Measurements from ENCODE around the gene RAPGEF4. TPM values are rescaled to one million over a fixed set of nuclear protein-coding genes. Genes with fewer than 3 reads are reported as not detected.

RAPGEF4 gene
- total and polyA plus RNA-seq, 2 of the 13 experiments (the other 11 are each of a cell fraction or from before 2014, with no cell fraction given), result 0.78 to 0.91 TPM

GRCh38 chr2:172967036-172967982, 231.7 kb downstream of the RAPGEF4 start (continued):
- TF ChIP-seq TFDP1 (CRISPR knock-in tag; IDR thresholded peaks at IDR 0.05; ENCODE audit: borderline replicate concordance) (peak; percentile 56; the same call in 1 of the 2 replicates), ZNF580 (CRISPR knock-in tag; IDR thresholded peaks at IDR 0.05; ENCODE audit: borderline replicate concordance, low read depth) (0 out of 2 replicates have a peak, but pooled peaks have one; percentile 42), MAX (IDR thresholded peaks at IDR 0.05) (peak; percentile 95), ZNF431 (CRISPR knock-in tag; IDR thresholded peaks at IDR 0.05; ENCODE audit: borderline replicate concordance, low read depth) (peak; percentile 63), ARHGAP35 (CRISPR knock-in tag; IDR thresholded peaks at IDR 0.05; ENCODE audit: borderline replicate concordance) (no peak), RFX3 (CRISPR knock-in tag; IDR thresholded peaks at IDR 0.05) (no peak), ZFP91 (CRISPR knock-in tag; IDR thresholded peaks at IDR 0.05; ENCODE audit: borderline replicate concordance) (peak; percentile 64), ZBTB25 (CRISPR knock-in tag; IDR thresholded peaks at IDR 0.05) (no peak), ZNF567 (CRISPR knock-in tag; IDR thresholded peaks at IDR 0.05; ENCODE audit: borderline replicate concordance) (no peak), MEIS1 (CRISPR knock-in tag; IDR thresholded peaks at IDR 0.05; ENCODE audit: borderline replicate concordance) (no peak), ZNF687 (CRISPR knock-in tag; IDR thresholded peaks at IDR 0.05) (peak; percentile 79), ZBTB26 (CRISPR knock-in tag; IDR thresholded peaks at IDR 0.05; ENCODE audit: borderline replicate concordance) (0 out of 2 replicates have a peak, but pooled peaks have one; percentile 38), ZSCAN30 (CRISPR knock-in tag; IDR thresholded peaks at IDR 0.05) (no peak), KDM6A (CRISPR knock-in tag; IDR thresholded peaks at IDR 0.05; ENCODE audit: low read depth) (no peak), DNMT3B (CRISPR knock-in tag; conservative IDR thresholded peaks at IDR 0.05) (no peak)

Measured in HepG2 (cell line).